Kidney epithelial cell (primary cell): ENCODE results near the gene GNAI3. TPM values are rescaled to one million over a fixed set of nuclear protein-coding genes. Genes with fewer than 3 reads are reported as not detected.

ENCODE experiments used
- DNase-seq: peaks from one replicate; pipeline ENCODE4 v3.0.0-alpha.2; 2010; ENCODE audit warnings: low read depth
- H3K27me3 ChIP-seq: 2 replicates; pipeline ENCODE4 v1.6.0; 2011; ENCODE audit warnings: low read length; ENCODE audit not compliant: control insufficient read depth, insufficient read depth
- H3K36me3 ChIP-seq: 2 replicates; pipeline ENCODE4 v1.5.1; 2011; ENCODE audit warnings: low read length; ENCODE audit not compliant: control insufficient read depth, insufficient read depth
- H3K4me3 ChIP-seq: 2 replicates; pipeline ENCODE4 v1.5.1; 2011; ENCODE audit warnings: low read depth, mild to moderate bottlenecking, control low read depth, low read length
- total RNA-seq: library from RNA; depleted of rRNA; stranded (reverse); fragments of >200 nt; gene quantifications from 2 replicates; pipeline ENCODE4 v1.2.3, GENCODE V29; 2015
- TF ChIP-seq, protein P1 (sequence below): IDR thresholded peaks from 2 replicates; pipeline ENCODE4 v1.5.1; 2011; ENCODE audit warnings: mild to moderate bottlenecking, moderate library complexity, low read length, control low read depth, inconsistent platforms; ENCODE audit not compliant: insufficient read depth, poor library complexity, severe bottlenecking

GNAI3 gene
- total RNA-seq, 1 donor from 2014 or later = 11.9 TPM

DNA sequence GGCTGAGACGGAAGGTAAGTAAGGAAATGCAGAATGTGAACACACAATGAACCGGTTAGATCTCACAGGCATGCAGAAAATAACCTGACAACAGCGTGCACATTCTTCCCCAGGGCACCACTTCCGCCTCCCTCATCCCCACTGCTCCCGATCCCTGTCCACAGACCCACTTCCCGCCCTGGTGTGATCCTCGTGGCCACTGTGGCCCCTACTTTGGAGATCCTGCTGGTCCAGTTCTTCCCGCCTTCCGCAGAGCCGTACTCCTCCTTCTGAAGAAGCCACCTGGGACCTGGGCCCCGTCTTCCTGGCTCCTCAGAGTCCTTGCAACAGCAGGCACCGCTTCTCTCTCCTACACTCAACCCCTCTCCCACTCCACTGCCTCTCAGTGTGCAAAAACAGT, 106.1 kb downstream of the GNAI3 start:
- no peaks in the 10 kb centered on the region for H3K36me3 ChIP-seq
- TF ChIP-seq, protein P1, sequence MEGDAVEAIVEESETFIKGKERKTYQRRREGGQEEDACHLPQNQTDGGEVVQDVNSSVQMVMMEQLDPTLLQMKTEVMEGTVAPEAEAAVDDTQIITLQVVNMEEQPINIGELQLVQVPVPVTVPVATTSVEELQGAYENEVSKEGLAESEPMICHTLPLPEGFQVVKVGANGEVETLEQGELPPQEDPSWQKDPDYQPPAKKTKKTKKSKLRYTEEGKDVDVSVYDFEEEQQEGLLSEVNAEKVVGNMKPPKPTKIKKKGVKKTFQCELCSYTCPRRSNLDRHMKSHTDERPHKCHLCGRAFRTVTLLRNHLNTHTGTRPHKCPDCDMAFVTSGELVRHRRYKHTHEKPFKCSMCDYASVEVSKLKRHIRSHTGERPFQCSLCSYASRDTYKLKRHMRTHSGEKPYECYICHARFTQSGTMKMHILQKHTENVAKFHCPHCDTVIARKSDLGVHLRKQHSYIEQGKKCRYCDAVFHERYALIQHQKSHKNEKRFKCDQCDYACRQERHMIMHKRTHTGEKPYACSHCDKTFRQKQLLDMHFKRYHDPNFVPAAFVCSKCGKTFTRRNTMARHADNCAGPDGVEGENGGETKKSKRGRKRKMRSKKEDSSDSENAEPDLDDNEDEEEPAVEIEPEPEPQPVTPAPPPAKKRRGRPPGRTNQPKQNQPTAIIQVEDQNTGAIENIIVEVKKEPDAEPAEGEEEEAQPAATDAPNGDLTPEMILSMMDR = no peak
- no peak for DNase-seq
- no peak overlapping the region for H3K4me3 ChIP-seq
- no peaks in the 10 kb centered on the region for H3K27me3 ChIP-seq

DNA sequence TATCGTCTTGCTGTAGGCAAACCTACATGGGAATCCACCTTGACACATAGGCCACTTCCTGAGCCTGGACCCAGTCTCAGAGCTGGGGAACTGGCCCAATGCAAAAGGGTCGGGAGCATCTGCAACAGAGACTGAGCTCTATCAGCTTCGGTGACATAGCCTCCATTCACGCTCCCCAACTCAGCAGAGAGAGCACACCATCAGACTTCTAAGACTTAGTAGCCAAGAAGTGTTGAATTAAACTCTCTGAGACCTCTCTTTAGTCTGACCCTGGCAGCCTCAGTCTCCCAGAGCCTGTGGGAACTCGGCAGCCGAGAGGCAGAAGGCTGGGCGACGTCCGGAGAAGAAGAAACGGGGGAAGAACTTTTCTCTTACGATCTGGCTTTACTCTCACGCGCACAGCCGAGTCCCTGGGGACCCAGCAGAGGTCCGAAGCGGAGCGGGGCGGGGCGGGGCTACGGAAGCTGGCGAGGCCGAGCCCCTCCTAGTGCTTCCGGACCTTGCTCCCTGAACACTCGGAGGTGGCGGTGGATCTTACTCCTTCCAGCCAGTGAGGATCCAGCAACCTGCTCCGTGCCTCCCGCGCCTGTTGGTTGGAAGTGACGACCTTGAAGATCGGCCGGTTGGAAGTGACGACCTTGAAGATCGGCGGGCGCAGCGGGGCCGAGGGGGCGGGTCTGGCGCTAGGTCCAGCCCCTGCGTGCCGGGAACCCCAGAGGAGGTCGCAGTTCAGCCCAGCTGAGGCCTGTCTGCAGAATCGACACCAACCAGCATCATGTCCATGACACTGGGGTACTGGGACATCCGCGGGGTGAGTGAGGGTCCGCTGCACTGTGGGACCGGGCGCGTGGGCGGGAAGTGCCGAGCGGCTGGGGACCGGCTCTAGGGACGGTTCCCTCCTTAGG, 107.5 kb downstream of the GNAI3 start, which contains the start of gene GSTM4:
TSS of gene GSTM4 (plus strand) at position 485 of the 905 bp plus-strand sequence. CDS start at position 776, 291 bp downstream.
- Histone ChIP-seq H3K36me3 (no peaks in the 10 kb centered on the region), H3K4me3 (peak within 1 kb of the TSS; percentile 69), H3K27me3 (no peaks in the 10 kb centered on the region)
- TF ChIP-seq, protein P1 = no peak
- DNase-seq = no peak

DNA sequence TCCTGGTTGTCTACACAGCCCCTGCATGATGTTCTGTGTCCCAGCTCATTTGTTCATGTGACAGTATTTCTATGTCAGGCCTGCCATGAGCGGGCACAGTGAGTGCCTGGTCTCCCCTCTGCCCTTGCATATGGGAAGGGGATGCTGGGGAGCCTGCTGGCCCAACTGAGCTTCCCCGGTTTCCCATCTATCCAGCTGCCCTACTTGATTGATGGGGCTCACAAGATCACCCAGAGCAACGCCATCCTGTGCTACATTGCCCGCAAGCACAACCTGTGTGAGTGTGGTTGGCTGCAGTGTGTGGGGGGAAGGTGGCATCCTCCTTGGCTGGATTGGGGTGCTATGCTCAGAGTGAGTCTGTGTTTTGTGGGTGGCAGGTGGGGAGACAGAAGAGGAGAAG, 109.0 kb downstream of the GNAI3 start:
- no peak overlapping the region for H3K4me3 ChIP-seq
- TF ChIP-seq, protein P1 = no peak
- H3K27me3 ChIP-seq = no peaks in the 10 kb centered on the region
- no peak for DNase-seq
- no peaks in the 10 kb centered on the region for H3K36me3 ChIP-seq

DNA sequence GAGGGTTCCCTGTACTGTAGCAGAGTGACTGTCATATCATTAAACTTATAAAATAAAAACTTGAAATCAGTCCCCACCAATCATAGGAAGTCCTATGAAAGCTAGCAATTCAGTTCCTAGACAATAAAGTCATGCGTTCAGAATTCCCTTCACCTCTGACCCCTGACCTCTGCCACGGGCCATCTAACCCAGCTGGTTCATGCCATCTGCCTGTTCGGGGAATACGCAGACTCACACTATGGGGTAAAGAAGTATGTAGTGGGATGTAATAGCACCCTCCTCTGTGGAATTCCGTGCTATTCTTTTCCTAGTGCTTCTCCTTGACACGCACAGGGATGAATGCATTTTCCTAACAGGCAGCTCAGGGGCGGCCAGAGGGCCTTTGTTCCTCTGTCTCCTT, 109.6 kb downstream of the GNAI3 start:
- H3K4me3 ChIP-seq = no peak overlapping the region
- H3K27me3 ChIP-seq = no peaks in the 10 kb centered on the region
- TF ChIP-seq, protein P1 = no peak
- DNase-seq = no peak
- H3K36me3 ChIP-seq = no peaks in the 10 kb centered on the region

DNA sequence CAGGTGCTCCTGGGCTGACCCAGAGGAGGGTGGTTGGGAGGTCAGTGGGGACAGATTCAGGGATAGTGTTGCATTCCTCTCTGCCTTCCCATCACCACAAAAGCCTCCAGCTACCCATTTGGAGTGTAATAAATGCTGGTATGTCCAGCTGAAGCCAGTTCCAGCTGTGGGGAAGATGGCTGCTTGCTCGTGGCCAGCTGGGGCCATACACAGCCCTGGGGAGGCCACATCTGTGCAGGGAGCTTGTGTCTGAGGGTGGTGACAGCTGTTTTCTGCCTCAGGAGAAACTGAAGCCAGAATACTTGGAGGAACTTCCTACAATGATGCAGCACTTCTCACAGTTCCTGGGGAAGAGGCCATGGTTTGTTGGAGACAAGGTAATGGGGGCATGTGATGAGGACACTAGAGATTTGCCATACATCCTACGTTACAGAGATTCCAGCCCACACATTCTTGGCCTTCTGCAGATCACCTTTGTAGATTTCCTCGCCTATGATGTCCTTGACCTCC, 110.2 kb downstream of the GNAI3 start:
- TF ChIP-seq, protein P1 = no peak
- no peaks in the 10 kb centered on the region for H3K27me3 ChIP-seq
- H3K36me3 ChIP-seq = no peaks in the 10 kb centered on the region
- DNase-seq = no peak
- no peak overlapping the region for H3K4me3 ChIP-seq
